HG03135 (cell line): ENCODE data around the gene GABBR2.
A peak's percentile ranks its signal among the peaks of the same experiment; 100 is the strongest.

Experiments
- ATAC-seq: cut with Tn5 transposase; IDR thresholded peaks from one replicate; pipeline ENCODE4 v1.9.1; 2021; ENCODE audit warnings: mild to moderate bottlenecking, moderate library complexity; ENCODE audit not compliant: unreplicated experiment

GABBR2 gene

DNA sequence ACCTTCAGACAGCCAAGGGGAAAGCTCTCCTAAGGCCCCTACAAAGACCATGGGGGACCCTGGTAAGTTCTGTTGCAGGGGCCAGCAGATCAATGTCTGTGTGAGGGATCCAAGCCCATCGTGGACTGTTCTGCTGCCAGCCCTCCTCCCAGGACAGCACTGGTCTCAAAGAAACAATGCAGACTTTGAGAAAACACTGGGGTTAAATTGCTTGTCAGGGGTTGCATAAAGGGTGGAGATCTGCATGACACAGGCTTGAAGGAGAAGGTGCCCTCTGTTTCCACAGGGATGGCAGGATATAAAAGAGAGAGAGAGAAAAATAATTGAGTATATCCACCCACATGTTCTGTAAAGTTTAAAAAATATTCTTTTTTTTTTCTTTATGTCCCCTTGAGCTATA lies 295.7 kb downstream of the GABBR2 start:
- ATAC-seq, result no peak

DNA sequence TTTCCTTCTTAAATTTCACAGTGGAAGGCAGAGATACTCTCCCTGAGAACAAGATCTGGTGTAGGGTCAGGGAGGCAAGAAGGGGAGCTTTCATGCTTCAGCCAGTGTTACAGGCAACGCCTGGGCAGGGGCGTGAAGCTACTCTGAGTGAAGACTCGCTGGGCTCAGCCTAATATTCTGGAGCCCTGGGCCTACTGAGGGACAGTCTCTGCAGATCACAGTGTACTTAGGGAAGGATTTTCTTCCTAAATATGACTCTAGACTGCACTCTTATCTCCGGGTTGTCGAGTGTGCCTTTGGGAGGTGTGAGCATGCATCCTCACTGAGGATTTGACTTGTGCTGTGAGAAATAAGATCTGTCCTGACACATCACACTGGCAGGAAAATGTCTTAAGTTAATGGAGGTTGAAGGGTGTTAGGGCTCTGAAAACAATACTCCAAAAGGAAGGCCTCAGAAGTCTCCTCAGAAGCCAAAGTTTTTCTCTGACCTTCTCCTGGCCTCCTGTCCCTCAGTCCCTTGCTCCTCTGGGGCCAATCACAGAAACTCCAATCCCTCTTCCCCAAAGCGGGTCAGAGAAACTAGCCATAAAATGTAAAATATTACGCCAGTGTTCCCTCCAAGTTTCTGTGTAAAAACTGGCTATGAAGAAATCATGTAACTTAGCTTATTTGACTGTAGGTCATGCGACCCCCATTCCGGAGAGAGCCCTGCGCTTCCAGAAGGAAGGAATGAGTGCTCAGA lies 296.5 kb downstream of the GABBR2 start:
- no peak for ATAC-seq

- ATAC-seq, result no peak
These were observed 298.5 kb downstream of the GABBR2 start for GRCh38 chr9:98410185-98410697.

DNA sequence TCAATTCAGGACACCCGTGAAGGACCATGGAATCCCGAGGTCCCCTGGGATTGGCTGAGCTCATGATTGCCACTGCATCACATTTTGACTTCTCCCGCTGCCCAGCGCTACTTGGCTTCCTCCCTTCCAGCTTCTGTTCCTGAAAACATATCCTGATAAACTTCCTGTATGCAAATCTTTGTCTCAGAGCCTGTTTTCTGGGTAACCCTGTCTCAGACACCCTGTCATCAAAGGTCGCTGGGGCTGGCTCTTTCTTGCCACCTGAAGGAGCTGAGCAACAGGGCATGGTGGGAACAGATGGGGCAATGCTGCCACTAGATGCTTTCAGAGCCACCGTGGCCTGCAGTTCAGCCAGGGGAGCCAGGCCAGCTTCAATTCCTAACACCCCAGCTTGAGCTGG lies 299.0 kb downstream of the GABBR2 start:
- no peak for ATAC-seq

GRCh38 chr9:98406469-98406868 lies 302.3 kb downstream of the GABBR2 start:
- ATAC-seq, result no peak

GRCh38 chr9:98404237-98404636 lies 304.5 kb downstream of the GABBR2 start:
- no peak for ATAC-seq

DNA sequence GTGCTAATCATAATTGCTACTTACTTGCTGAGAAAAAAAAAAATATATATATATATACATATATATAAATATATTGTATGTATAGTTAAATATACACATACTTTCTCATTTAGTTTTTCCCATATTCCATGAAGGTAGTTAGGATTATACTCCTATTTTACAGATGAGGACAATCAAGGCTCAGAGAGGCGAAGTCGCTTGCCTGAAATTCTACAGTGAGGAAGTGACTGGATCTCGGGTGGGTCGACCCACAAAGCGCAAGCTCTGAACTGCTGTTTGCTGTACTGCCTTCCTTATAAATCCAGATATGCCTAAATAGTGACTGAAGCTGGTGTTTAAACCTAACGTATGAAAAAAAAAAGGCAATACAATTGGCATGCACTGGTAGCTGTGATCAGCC lies 305.0 kb downstream of the GABBR2 start:
- no peak for ATAC-seq

DNA sequence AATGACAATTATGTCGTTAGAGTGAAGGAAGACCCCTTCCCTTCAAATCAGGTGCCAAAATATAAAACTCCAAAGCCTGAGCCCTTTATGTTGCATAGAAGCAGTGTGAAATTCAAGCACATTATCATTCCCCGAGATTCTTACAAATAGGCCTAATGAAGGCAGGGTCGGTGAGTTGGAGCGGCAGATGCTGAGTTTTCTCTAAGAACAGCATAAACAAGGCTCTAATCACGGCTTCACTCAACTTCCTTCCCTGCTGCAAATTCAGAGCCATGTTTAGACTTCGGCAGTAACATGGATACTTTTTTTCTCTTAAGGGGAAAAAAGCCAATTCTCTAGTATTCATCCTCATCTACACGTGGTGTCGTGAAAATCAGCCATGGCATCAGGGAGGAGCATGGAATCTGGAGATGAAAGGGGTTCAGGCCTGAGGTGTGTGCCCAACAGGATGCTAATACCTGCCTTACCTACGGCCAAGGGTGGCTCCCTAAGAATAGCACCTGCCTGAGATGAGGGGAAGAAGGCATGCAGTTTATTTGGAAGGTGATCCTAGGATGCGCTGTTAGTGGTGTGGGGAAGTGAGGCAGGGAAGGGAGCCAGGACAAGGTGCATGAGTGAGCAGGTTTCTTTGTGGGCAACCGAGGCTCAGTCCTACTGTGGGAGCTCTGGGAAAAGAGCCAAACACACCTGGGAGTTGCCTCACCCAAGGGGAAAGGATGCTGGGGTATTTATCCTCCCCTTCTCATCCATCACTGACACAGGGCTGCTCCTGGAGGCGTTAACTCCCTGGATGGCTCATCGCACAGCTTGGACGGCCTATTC lies 306.5 kb downstream of the GABBR2 start:
- no peak for ATAC-seq

DNA sequence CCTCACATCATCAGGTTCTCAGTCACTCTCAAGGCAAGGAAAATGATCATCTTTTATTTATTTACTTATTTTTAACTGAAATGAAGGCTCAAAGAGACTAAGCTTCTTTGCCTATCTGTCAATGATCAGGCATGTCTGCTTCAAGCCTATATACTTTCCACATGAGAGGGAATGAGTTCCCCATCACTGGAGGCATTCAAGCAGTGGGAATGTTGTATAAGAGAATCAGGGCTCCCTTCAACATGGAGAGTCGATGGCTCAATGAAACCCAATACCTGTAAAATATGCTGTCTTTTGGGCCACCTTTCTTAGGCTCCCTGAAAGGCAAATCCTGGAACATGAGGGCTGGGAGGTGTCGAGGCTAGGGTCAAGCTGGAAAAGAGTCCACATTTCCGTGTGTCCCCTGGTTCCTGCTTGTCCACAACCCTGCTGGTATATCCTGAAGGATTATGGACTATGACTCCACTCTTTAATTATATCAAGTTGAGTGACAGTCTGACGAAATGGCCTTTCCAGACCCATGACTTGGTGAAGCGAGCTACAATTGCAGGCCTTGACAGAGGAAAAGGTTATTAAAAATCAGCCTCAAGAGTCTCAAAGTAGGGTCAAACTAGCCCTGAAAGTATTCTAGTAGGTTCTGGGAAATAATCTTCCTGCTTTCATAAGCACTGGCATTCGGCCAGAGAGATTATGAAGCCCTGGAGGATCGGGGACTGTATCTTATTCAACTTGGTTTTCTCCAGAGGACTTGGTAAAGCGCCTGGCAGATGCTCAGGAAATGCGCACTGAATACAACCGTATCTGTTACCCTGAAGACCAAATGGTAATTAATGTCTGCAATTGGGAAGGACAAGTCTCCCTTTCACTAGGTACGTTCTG lies 307.4 kb downstream of the GABBR2 start:
- no peak for ATAC-seq

- ATAC-seq, result no peak
These were observed 308.6 kb downstream of the GABBR2 start for GRCh38 chr9:98399950-98400683.

GRCh38 chr9:98396656-98397055 lies 312.1 kb downstream of the GABBR2 start:
- ATAC-seq, result no peak

DNA sequence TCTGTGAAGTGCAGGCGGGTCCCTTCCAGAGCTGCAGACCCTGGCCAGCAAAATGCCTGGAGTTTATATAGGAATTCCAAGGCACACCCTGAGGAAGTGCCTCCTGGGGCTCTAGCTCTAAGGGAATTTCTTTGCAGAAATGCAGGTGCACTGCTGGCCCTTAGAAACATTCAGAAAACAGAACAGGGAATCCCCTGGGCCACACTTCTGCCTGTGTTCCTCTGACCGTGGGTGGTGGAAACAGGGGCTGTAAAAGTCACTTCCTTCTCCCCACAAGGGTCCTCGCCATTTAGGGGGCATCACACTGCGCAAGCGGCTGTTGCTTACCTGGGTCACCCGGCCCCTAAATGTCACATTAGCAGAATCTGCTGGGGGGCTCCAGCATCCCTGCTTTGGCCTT lies 312.5 kb downstream of the GABBR2 start:
- no peak for ATAC-seq

DNA sequence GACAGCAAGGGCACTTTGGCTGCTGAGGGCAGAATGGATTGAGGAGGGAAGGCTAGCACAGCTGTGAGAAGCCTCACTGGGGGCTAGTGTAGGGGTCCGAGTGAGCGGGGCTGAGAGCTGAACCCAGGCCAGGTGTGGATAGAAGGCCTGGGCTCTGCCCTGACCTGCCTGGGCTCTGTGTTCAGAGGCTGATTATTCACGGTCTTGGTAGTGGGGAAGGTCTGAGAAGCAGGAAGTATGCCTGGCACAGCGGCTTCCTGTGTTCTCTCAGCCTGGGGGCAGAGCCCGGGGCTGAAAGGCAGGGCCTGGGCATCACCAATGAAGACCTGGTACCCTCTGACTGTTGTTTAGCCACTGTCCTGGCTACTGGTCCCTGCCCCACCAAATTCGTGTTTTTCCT lies 316.9 kb downstream of the GABBR2 start:
- ATAC-seq, result no peak

DNA sequence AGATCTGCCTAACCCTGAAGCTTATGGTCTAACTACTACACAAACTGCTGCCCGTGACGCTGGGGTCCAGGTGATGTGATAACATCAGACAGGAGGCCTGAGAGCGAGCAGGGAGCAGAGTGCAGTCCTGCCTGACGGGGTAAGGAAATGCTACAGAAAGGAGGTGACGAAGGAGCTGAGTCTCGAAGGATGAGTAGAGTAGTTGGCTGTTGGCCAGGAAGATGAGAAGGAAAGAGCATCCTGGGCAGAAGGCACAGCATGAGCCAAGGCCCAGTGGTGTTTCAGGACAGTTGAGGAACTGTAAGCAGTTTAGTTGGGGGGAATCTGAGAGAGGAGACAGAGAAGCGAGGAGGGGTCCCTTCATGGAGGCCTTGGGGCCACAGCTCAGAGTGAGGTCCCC lies 317.3 kb downstream of the GABBR2 start:
- no peak for ATAC-seq

GRCh38 chr9:98385751-98386150 lies 323.0 kb downstream of the GABBR2 start:
- ATAC-seq, result no peak

DNA sequence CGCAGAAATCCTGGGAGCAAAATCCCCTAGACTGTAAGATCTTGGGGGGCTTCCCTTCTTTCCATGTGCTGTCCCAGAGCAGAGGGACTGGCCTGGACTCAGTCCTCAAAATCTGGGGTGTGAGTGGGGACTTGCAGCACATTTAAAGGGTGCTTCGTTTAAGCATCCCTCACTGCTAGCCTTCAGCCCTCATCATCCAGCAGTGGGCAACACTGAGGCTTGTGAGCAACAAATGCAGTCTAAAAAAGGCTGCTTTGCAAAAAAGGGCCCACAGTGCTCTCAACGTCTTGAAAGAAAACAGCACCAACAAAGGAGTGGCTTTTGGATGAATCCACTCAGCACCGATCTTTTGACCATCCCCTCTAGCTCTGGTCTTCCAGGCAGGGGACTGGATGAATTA lies 325.0 kb downstream of the GABBR2 start:
- ATAC-seq, result no peak

GRCh38 chr9:98381311-98382103 lies 327.2 kb downstream of the GABBR2 start:
- peak; percentile 73 for ATAC-seq

DNA sequence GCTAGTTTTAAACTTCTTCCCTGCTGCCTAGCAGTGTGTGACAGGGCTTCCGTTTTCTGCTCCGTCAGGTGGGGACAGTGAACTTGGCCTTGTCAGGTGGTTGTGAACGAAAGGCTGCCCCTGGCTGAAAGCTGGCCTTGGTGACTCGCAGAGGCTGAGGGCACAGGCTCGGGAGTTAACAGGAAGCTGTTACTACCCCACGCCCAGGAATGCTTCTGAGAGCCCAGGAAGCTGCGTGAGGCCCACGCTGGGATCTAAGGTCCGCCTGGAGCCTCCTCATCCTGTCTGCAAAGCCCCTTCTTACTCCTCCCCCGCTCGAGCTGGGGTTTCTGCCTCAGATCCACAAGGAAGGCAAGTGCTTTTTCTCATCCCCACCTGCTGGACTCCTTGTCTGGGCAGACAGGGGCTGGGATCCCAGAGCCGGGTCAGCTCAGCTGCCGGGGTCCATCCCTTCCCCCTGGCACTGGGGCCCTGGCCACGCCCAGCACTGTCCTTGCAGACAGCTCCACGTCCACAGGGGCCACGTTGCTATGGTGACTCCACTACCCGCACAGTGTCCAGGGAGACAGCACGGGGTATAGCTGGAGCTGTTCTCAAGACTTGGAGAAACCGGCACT lies 328.6 kb downstream of the GABBR2 start:
- no peak for ATAC-seq

DNA sequence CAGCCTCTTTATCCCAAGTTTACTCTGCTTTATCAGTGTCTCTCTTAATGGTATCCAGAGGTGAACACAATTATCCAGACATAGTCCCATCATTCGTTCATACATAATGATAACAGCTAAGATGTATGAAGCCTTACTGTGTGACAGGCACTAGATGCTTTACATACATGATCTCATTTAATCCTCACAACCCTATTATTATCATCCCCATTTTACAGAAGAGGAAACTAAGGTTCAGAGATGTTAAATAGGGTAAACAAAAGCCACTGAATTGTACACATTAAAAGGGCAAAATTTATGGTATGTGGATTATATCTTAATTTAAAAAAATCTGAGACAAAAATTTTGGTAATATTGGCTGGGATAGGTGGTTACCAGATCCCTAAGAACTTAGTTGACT lies 329.2 kb downstream of the GABBR2 start:
- ATAC-seq, result no peak
